IMR-90 (cell line): ENCODE results near the gene DOHH. TPM values are rescaled to one million over a fixed set of nuclear protein-coding genes. Genes with fewer than 3 reads are reported as not detected.

Experiments
- ATAC-seq: fragments of 200-7000 bp; cut with Tn5 transposase; 2 replicates; pipeline ENCODE4 v1.9.1; 2020; ENCODE audit warnings: low read depth, mild to moderate bottlenecking, moderate library complexity
- BruUV-seq: library from RNA; stranded (reverse); fragments of 400-500 nt; replicated peaks from 2 replicates; lab custom pipeline; 2021; lab: Mats Ljungman, UMichigan
- CTCF ChIA-PET: fragments of 300-600 bp; formaldehyde crosslinking; extraction: SDS; loops from one replicate; lab custom pipeline; 2021; ENCODE audit warnings: antibody characterized with exemption; lab: Yijun Ruan, JAX
- POLR2A ChIA-PET: fragments of 300-600 bp; sonication (Branson Sonifier 250); formaldehyde crosslinking; loops from one replicate; lab custom pipeline; 2022; ENCODE audit warnings: antibody characterized with exemption; ENCODE audit not compliant: unreplicated experiment; lab: Charles Lee
- DNase-seq: peaks from one replicate; pipeline ENCODE4 v3.0.0; 2013
- H2AFZ ChIP-seq: replicated peaks from 2 replicates; pipeline ENCODE3; 2013; ENCODE audit warnings: low read length, mild to moderate bottlenecking; ENCODE audit not compliant: poor library complexity
- H2AK5ac ChIP-seq: 2 replicates; pipeline ENCODE4 v1.6.1; 2013; ENCODE audit warnings: low read depth, low read length, inconsistent platforms
- H2AK9ac ChIP-seq: replicated peaks from 2 replicates; pipeline ENCODE3; 2013; ENCODE audit warnings: mild to moderate bottlenecking, low read depth, low read length, moderate library complexity; ENCODE audit not compliant: poor library complexity
- H2BK120ac ChIP-seq: 2 replicates; pipeline ENCODE4 v1.6.1; 2013; ENCODE audit warnings: low read depth, low read length, inconsistent platforms
- H2BK15ac ChIP-seq: 3 replicates; pipeline ENCODE4 v1.6.1; 2013; ENCODE audit warnings: low read depth, low read length, inconsistent platforms
- H2BK20ac ChIP-seq: 2 replicates; pipeline ENCODE4 v1.6.1; 2013; ENCODE audit warnings: low read depth, mild to moderate bottlenecking, inconsistent platforms, low read length, moderate library complexity
- H2BK5ac ChIP-seq: 2 replicates; pipeline ENCODE4 v1.6.1; 2013; ENCODE audit warnings: mild to moderate bottlenecking, low read depth, low read length, inconsistent platforms; ENCODE audit not compliant: poor library complexity, severe bottlenecking
- H3K14ac ChIP-seq: replicated peaks from 2 replicates; pipeline ENCODE4 v1.6.1; 2013; ENCODE audit warnings: low read depth, low read length, inconsistent platforms
- H3K18ac ChIP-seq: 2 replicates; pipeline ENCODE4 v1.6.1; 2013; ENCODE audit warnings: low read depth, low read length, control low read depth
- H3K23ac ChIP-seq: 2 replicates; pipeline ENCODE4 v1.6.1; 2013; ENCODE audit warnings: low read depth, low read length, inconsistent platforms
- H3K27ac ChIP-seq: 2 replicates; pipeline ENCODE4 v1.5.1; 2013; ENCODE audit warnings: mild to moderate bottlenecking, control low read depth, low read length; ENCODE audit not compliant: insufficient read depth
- H3K27me3 ChIP-seq: 2 replicates; pipeline ENCODE4 v1.6.1; 2013; ENCODE audit warnings: low read length; ENCODE audit not compliant: control insufficient read depth, insufficient read depth
- H3K36me3 ChIP-seq: 2 replicates; pipeline ENCODE4 v1.6.1; 2013; ENCODE audit warnings: low read length, mixed read lengths; ENCODE audit not compliant: control insufficient read depth, insufficient read depth
- H3K4ac ChIP-seq: 2 replicates; pipeline ENCODE4 v1.6.1; 2013; ENCODE audit warnings: low read depth, low read length, inconsistent platforms
- H3K4me1 ChIP-seq: 2 replicates; pipeline ENCODE4 v1.6.1; 2013; ENCODE audit warnings: low read length, mixed read lengths; ENCODE audit not compliant: control insufficient read depth, insufficient read depth
- H3K4me2 ChIP-seq: 2 replicates; pipeline ENCODE4 v1.6.1; 2013; ENCODE audit warnings: low read depth, mild to moderate bottlenecking, control low read depth, low read length, moderate library complexity
- H3K4me3 ChIP-seq: 2 replicates; pipeline ENCODE4 v1.5.1; 2013; ENCODE audit warnings: low read depth, mild to moderate bottlenecking, control low read depth, low read length, moderate library complexity; ENCODE audit not compliant: insufficient read depth
- H3K56ac ChIP-seq: 2 replicates; pipeline ENCODE4 v1.6.1; 2013; ENCODE audit warnings: low read length, inconsistent platforms; ENCODE audit not compliant: insufficient read depth; ENCODE audit errors: extremely low read depth
- H3K79me1 ChIP-seq, 2 experiments: 2 replicates each; pipeline ENCODE4 v1.6.1; 2013; ENCODE audit warnings: low read length in 2 of 2, inconsistent platforms in 1 of 2, low read depth in 1 of 2
- H3K9ac ChIP-seq: 2 replicates; pipeline ENCODE4 v1.6.1; 2013; ENCODE audit warnings: low read depth, low read length, control low read depth
- H3K9me1 ChIP-seq: 2 replicates; pipeline ENCODE4 v1.6.1; 2013; ENCODE audit warnings: low read length, inconsistent platforms; ENCODE audit not compliant: insufficient read depth
- H3K9me3 ChIP-seq: 2 replicates; pipeline ENCODE4 v1.6.1; 2013; ENCODE audit warnings: low read length; ENCODE audit not compliant: control insufficient read depth, insufficient read depth
- H4K20me1 ChIP-seq: 2 replicates; pipeline ENCODE4 v1.6.1; 2013; ENCODE audit warnings: low read length, inconsistent platforms; ENCODE audit not compliant: insufficient read depth
- H4K5ac ChIP-seq: 2 replicates; pipeline ENCODE4 v1.6.1; 2013; ENCODE audit warnings: mild to moderate bottlenecking, low read depth, low read length, control low read depth
- H4K8ac ChIP-seq, 2 experiments: 2 replicates each; pipeline ENCODE4 v1.6.1; 2013; ENCODE audit warnings: low read depth in 2 of 2, low read length in 2 of 2, control low read depth in 1 of 2, inconsistent platforms in 1 of 2
- H4K91ac ChIP-seq: 2 replicates; pipeline ENCODE4 v1.6.1; 2013; ENCODE audit warnings: low read depth, low read length, inconsistent platforms; ENCODE audit not compliant: insufficient read depth
- BHLHE40 ChIP-seq: fragments of 150-350 bp; IDR thresholded peaks from 2 replicates; pipeline ENCODE4 v1.6.1; 2016; ENCODE audit warnings: mild to moderate bottlenecking, low read depth, low read length
- CEBPB ChIP-seq: IDR thresholded peaks from 2 replicates; pipeline ENCODE4 v1.6.1; 2012; ENCODE audit warnings: low read depth, low read length, improper control_type of control experiment
- CTCF ChIP-seq: conservative IDR thresholded peaks from 2 replicates; pipeline ENCODE4 v1.5.1; 2012; ENCODE audit warnings: mild to moderate bottlenecking, low read depth, low read length, improper control_type of control experiment
- ELK1 ChIP-seq: fragments of 150-350 bp; IDR thresholded peaks from 2 replicates; pipeline ENCODE4 v1.6.1; 2016; ENCODE audit warnings: low read depth, mild to moderate bottlenecking, low read length, moderate library complexity, borderline replicate concordance
- FOS ChIP-seq: fragments of 150-350 bp; IDR thresholded peaks from 2 replicates; pipeline ENCODE4 v1.6.1; 2016; ENCODE audit warnings: low read depth, low read length
- MAFK ChIP-seq: IDR thresholded peaks from 2 replicates; pipeline ENCODE4 v1.6.1; 2012; ENCODE audit warnings: low read depth, low read length, improper control_type of control experiment
- MAZ ChIP-seq: IDR thresholded peaks from 2 replicates; pipeline ENCODE4 v1.6.1; 2012; ENCODE audit warnings: low read depth, mild to moderate bottlenecking, low read length, improper control_type of control experiment, moderate library complexity, borderline replicate concordance
- MXI1 ChIP-seq: IDR thresholded peaks from 2 replicates; pipeline ENCODE4 v1.6.1; 2012; ENCODE audit warnings: low read depth, mild to moderate bottlenecking, low read length, moderate library complexity, borderline replicate concordance
- POLR2A ChIP-seq: IDR thresholded peaks from 2 replicates; pipeline ENCODE4 v1.6.1; 2012; ENCODE audit warnings: mild to moderate bottlenecking, low read depth, low read length
- RAD21 ChIP-seq: IDR thresholded peaks from 2 replicates; pipeline ENCODE4 v1.6.1; 2012; ENCODE audit warnings: low read length, improper control_type of control experiment
- RCOR1 ChIP-seq: IDR thresholded peaks from 2 replicates; pipeline ENCODE4 v1.6.1; 2012; ENCODE audit warnings: mild to moderate bottlenecking, low read length, improper control_type of control experiment; ENCODE audit not compliant: insufficient replicate concordance
- RFX5 ChIP-seq: IDR thresholded peaks from 2 replicates; pipeline ENCODE4 v1.8.0; 2012; ENCODE audit warnings: low read depth, mild to moderate bottlenecking, low read length, moderate library complexity
- SMC3 ChIP-seq: fragments of 150-350 bp; IDR thresholded peaks from 2 replicates; pipeline ENCODE4 v1.6.1; 2016; ENCODE audit warnings: low read depth, mild to moderate bottlenecking, antibody characterized with exemption, low read length, moderate library complexity
- USF2 ChIP-seq: fragments of 150-350 bp; IDR thresholded peaks from 2 replicates; pipeline ENCODE4 v1.6.1; 2017; ENCODE audit warnings: mild to moderate bottlenecking, antibody characterized with exemption, low read length, low read depth
- WGBS, 2 experiments: methylation state at CpG; one replicate each; pipeline versions ENCODE4 v1.1.5 to v1.1.7; 2013; ENCODE audit warnings: missing lambda C conversion rate in 2 of 2; ENCODE audit not compliant: insufficient read length in 1 of 2; ENCODE audit errors: extremely low coverage in 2 of 2; 5-methylcytosine and 5-hydroxymethylcytosine counted together
- dilution Hi-C: fragments of 300-500 bp; cut with HindIII; formaldehyde crosslinking; loops from one replicate; pipeline ENCODE4 v1.14.3; 2018; ENCODE audit warnings: low sequenced_read_pairs; ENCODE audit not compliant: unreplicated experiment
- in situ Hi-C: fragments of 300-500 bp; cut with MboI; formaldehyde crosslinking; loops from 3 replicates; pipeline ENCODE4 v1.14.3; 2019; ENCODE audit warnings: low sequenced_read_pairs, inconsistent platforms, mixed read lengths
- intact Hi-C: fragments of 100-400 bp; cut with micrococcal nuclease; formaldehyde crosslinking; loops from 2 replicates; pipeline ENCODE4 v1.10.0; 2022
- polyA plus RNA-seq, 3 experiments: library from polyadenylated mRNA; depleted of rRNA; stranded (reverse); fragments of >200 nt; gene quantifications; 2 replicates each; pipeline ENCODE4 v1.2.3, GENCODE V29; 2012; ENCODE audit warnings: low replicate concordance in 1 of 3
- total RNA-seq: library from RNA; depleted of rRNA; stranded (reverse); fragments of >200 nt; gene quantifications from 2 replicates; pipeline ENCODE4 v1.2.3, GENCODE V29; 2012

DOHH gene
- total and polyA plus RNA-seq, 2 of the 4 experiments (the other 2 are of a cell fraction): 3.2 to 9.2 TPM

GRCh38 chr19:3466635-3467034 lies 33.8 kb downstream of the DOHH start:
- H2AK9ac ChIP-seq: peak overlapping the region; percentile 37
- no peak overlapping the region for H3K27ac ChIP-seq
- intact Hi-C loops: no loop called here
- no peak overlapping the region for H3K18ac ChIP-seq
- ATAC-seq (no peak), DNase-seq (no peak)
- H2AK5ac ChIP-seq: no peak overlapping the region; the same call in 1 of the 2 replicates
- H4K8ac ChIP-seq: no peak overlapping the region
- dilution Hi-C loops: no loop called here
- ChIA-PET CTCF (interaction anchor here (0.6 kb wide), 1 partner anchor 511 kb away, joined by 3 read pairs; no protein-coding TSS in a partner anchor), POLR2A (no interaction called here)
- BruUV-seq: TSS peak; percentile 32
- no peak overlapping the region for H4K5ac ChIP-seq
- H3K36me3 ChIP-seq: peaks cover 18% of the 10 kb centered on the region
- H3K9ac ChIP-seq: no peak overlapping the region
- WGBS, 2 experiments: 75% methylated on average over 3 of the region's 9 CpGs; no CpG with 5 or more reads in 1 of the 2 experiments
- no peak overlapping the region for H3K56ac ChIP-seq
- H3K27me3 ChIP-seq: no peaks in the 10 kb centered on the region
- TF ChIP-seq CEBPB (no peak), BHLHE40 (no peak), RCOR1 (no peak), ELK1 (no peak), CTCF (no peak), SMC3 (no peak), MAZ (no peak), FOS (no peak), MXI1 (no peak), RFX5 (no peak), USF2 (no peak), POLR2A (no peak), RAD21 (no peak), MAFK (no peak)
- no peak overlapping the region for H2BK20ac ChIP-seq
- no peak overlapping the region for H4K91ac ChIP-seq
- peaks cover 17% of the 10 kb centered on the region for H4K20me1 ChIP-seq
- H2BK15ac ChIP-seq: no peak overlapping the region
- no peak overlapping the region for H2BK120ac ChIP-seq
- peaks cover 4 to 30% of the 10 kb centered on the region in 2 experiments; a peak in 3 of 4 replicates for H3K79me1 ChIP-seq
- no peak overlapping the region for H2BK5ac ChIP-seq
- no peaks in the 10 kb centered on the region for H3K4me1 ChIP-seq
- H3K9me1 ChIP-seq: no peaks in the 10 kb centered on the region
- H2AFZ ChIP-seq: peak overlapping the region; percentile 43
- in situ Hi-C loops: no loop called here
- H3K23ac ChIP-seq: no peak overlapping the region
- no peak overlapping the region for H3K4me3 ChIP-seq
- no peak overlapping the region for H3K4ac ChIP-seq
- H3K4me2 ChIP-seq: no peak overlapping the region
- no peaks in the 10 kb centered on the region for H3K9me3 ChIP-seq
- H3K14ac ChIP-seq: no peak overlapping the region
